ENCODE data around the gene HELZ. TPM values are rescaled to one million over a fixed set of nuclear protein-coding genes. Genes with fewer than 3 reads are reported as not detected.

The HELZ gene
- total RNA-seq, 1 donor from 2014 or later: 44.9 TPM

DNA sequence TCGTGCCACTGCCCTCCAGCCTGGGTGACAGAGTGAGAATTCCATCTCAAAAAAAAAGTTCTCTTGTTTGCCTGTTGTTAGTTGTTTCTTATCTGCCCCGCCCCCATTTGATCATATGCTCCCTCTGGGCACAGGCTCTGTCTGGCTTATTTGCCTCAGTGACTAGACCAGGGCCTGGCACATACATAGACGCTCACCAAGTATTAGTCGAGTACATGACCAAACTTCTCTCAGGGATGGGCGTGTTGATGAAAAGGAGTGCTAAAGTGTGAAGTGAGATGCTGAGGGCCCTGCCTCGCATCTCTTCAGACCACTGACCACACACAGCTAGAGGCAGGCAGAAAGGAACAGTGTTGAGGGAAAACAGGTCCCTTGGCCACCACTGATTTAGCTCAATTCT lies 3.3 kb upstream of the HELZ start:
- Histone ChIP-seq H3F3A (ENCODE audit: low read depth) (peaks cover 10% of the 10 kb centered on the region), H2AFZ (replicated peaks) (no peak overlapping the region), H3K9ac (no peak overlapping the region), H3K4me3 (no peak overlapping the region), H3K79me2 (ENCODE audit: low read depth) (peaks cover 16% of the 10 kb centered on the region), H3K4me2 (no peak overlapping the region), H4K20me1 (ENCODE audit: low read depth) (peaks cover 19% of the 10 kb centered on the region), H3K27me3 (peaks cover 4% of the 10 kb centered on the region), H3K27ac (no peak overlapping the region), H3K9me3 (ENCODE audit: low read depth) (no peaks in the 10 kb centered on the region), H3K36me3 (no peaks in the 10 kb centered on the region), H3K4me1 (peaks cover 14% of the 10 kb centered on the region)
- Mint-ChIP-seq H3K9me3 (no peaks in the 10 kb centered on the region), H3K27me3 (ENCODE audit: insufficient read depth, low read depth) (peaks cover 6% of the 10 kb centered on the region), H3K36me3 (peaks cover 4% of the 10 kb centered on the region), H3K4me1 (peaks cover 19% of the 10 kb centered on the region), H3K27ac (no peak overlapping the region), H3K4me3 (peak overlapping the region; percentile 8)
- no peak for DNase-seq (ENCODE audit: low spot score)
- TF ChIP-seq EZH2phosphoT487 (IDR thresholded peaks at IDR 0.05) (no peak), EZH2 (IDR thresholded peaks at IDR 0.05) (no peak)
- TF ChIP-seq, protein P1, sequence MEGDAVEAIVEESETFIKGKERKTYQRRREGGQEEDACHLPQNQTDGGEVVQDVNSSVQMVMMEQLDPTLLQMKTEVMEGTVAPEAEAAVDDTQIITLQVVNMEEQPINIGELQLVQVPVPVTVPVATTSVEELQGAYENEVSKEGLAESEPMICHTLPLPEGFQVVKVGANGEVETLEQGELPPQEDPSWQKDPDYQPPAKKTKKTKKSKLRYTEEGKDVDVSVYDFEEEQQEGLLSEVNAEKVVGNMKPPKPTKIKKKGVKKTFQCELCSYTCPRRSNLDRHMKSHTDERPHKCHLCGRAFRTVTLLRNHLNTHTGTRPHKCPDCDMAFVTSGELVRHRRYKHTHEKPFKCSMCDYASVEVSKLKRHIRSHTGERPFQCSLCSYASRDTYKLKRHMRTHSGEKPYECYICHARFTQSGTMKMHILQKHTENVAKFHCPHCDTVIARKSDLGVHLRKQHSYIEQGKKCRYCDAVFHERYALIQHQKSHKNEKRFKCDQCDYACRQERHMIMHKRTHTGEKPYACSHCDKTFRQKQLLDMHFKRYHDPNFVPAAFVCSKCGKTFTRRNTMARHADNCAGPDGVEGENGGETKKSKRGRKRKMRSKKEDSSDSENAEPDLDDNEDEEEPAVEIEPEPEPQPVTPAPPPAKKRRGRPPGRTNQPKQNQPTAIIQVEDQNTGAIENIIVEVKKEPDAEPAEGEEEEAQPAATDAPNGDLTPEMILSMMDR (IDR thresholded peaks at IDR 0.05): no peak

DNA sequence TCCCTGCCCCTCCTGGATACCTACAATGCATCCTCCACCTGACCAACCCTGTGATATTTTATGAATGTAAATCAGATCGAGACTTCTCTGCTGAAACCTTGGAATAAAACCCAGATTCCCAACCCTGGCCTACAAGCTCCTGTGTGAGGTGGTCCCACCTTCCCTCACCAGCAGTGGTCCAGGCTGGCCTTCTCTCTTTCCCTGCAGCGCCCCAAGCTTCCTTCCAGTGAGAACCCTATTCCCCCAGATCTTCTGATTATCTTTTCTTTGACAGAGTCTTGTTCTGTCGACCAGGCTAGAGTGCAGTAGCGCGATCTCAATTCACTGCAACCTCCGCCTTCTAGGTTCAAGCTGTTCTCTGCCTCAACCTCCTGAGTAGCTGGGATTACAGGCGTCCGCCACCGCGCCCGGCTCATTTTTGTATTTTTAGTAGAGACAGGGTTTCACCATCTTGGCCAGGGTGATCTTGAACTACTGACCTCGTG lies 2.5 kb upstream of the HELZ start:
- Histone ChIP-seq H2AFZ (replicated peaks) (no peak overlapping the region), H3K4me2 (no peak overlapping the region), H3K9ac (no peak overlapping the region), H3K4me1 (peaks cover 16% of the 10 kb centered on the region), H3K27me3 (peaks cover 4% of the 10 kb centered on the region), H3K4me3 (no peak overlapping the region), H3K36me3 (no peaks in the 10 kb centered on the region), H4K20me1 (ENCODE audit: low read depth) (peaks cover 23% of the 10 kb centered on the region), H3K79me2 (ENCODE audit: low read depth) (peaks cover 24% of the 10 kb centered on the region), H3K9me3 (ENCODE audit: low read depth) (no peaks in the 10 kb centered on the region), H3F3A (ENCODE audit: low read depth) (peaks cover 10% of the 10 kb centered on the region), H3K27ac (no peak overlapping the region)
- H3K4me1 Mint-ChIP-seq: peaks cover 21% of the 10 kb centered on the region
- no peak overlapping the region for H3K27ac Mint-ChIP-seq
- H3K4me3 Mint-ChIP-seq: peak overlapping the region; percentile 90
- no peaks in the 10 kb centered on the region for H3K9me3 Mint-ChIP-seq
- TF ChIP-seq EZH2phosphoT487 (IDR thresholded peaks at IDR 0.05) (no peak), EZH2 (IDR thresholded peaks at IDR 0.05) (no peak)
- TF ChIP-seq, protein P1 (IDR thresholded peaks at IDR 0.05): no peak
- H3K36me3 Mint-ChIP-seq: peaks cover 4% of the 10 kb centered on the region
- DNase-seq (ENCODE audit: low spot score): no peak
- H3K27me3 Mint-ChIP-seq (ENCODE audit: insufficient read depth, low read depth): peaks cover 6% of the 10 kb centered on the region

DNA sequence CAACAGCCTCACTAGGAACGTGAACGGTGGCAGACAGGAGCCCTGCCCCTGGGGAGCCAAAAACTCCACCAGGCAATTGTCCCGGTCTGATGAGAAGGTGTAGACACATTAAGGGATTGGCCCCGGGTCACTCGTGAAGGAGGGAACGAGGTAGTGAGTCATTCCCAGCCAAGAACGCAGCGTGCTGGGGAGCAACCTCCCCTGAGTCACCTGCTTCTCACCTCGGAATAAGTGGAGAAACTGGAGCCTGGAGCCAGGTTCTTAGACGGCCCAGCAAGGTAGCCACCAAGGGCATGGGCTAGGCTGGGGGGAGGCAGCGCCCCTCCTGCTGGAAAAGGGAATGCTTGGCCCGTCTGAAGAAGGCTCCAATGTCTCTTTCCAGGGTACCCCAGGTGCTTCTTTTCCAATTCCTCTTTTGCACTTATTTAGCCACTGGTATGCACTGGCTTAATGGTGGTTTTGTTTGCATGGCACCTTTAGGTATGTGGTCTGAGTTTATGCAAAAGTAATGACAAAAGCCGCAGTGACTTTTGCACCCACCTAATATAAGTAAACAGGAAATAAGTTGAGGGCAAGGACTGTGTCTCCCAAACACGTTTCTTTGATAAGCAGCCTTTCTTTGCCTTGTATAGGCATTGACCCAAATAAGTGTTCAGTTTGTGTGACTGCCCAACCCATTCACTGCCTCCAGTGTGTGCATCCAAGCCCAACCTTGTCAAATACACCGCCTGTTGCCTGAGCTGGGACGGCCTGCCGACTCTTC lies 1.8 kb upstream of the HELZ start:
- Histone ChIP-seq H3K4me3 (peak overlapping the region; percentile 96), H3K9me3 (ENCODE audit: low read depth) (no peaks in the 10 kb centered on the region), H3F3A (ENCODE audit: low read depth) (peaks cover 10% of the 10 kb centered on the region), H3K4me1 (peaks cover 16% of the 10 kb centered on the region), H3K9ac (no peak overlapping the region), H3K79me2 (ENCODE audit: low read depth) (peaks cover 29% of the 10 kb centered on the region), H4K20me1 (ENCODE audit: low read depth) (peaks cover 26% of the 10 kb centered on the region), H2AFZ (replicated peaks) (peak overlapping the region; percentile 79), H3K36me3 (no peaks in the 10 kb centered on the region), H3K27ac (no peak overlapping the region), H3K27me3 (peaks cover 4% of the 10 kb centered on the region), H3K4me2 (peak overlapping the region; percentile 98)
- Mint-ChIP-seq H3K9me3 (no peaks in the 10 kb centered on the region), H3K4me3 (peak overlapping the region; percentile 90), H3K4me1 (peaks cover 21% of the 10 kb centered on the region), H3K27me3 (ENCODE audit: insufficient read depth, low read depth) (peaks cover 6% of the 10 kb centered on the region), H3K36me3 (peaks cover 4% of the 10 kb centered on the region), H3K27ac (no peak overlapping the region)
- TF ChIP-seq, protein P1 (IDR thresholded peaks at IDR 0.05): peak; percentile 14
- no peak for TF ChIP-seq EZH2 (IDR thresholded peaks at IDR 0.05)
- DNase-seq (ENCODE audit: low spot score): peak; percentile 28
